ENCODE data around the gene TMEM8B.
A peak's percentile ranks its signal among the peaks of the same experiment; 100 is the strongest.
"Not testable (repeated sequence)": the region's sequence is repeated elsewhere in the genome, so short reads cannot be mapped to it uniquely, and the experiment has no call there.

Gene TMEM8B

DNA sequence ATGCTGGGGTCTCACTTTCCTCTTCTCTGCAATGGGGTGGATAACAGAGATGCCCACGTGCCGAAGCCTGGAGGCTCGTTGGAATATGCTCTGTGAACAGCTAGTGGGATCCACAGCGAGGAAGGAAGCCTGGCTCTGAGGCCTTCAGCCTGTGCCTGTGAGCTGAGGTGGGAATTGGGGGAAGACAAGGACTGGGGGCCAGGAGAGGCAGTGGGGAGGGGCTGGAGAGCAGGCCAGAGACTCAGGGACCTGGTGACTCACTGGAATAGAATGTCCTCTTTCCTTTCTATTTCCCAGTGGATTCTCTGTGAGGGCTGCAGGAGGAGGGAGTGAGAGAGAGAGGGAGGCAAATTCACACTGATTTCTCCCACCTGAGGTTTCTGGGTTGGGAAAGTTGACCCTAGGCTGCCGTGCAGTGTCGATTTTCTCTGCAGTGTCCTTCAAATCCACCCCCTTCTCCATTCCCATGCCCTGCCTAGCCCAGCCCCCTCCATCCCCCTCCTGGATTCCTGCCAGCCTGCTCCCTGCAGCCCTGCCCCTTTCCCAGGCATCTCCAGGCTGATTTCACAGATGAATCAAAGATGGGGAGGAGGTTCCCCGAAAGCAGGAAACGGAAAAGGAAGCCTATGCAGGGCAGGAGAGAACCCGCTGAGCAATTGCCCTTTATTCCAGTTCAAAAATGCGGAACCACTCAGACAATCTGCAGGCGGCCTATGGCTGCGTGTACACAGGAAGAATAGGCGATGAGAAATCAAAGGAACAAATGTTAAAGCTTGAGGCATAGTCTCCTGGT is 78.9 kb downstream of the TMEM8B start:
- DNase-seq (ENCODE audit: low read depth), result peak; percentile 86

DNA sequence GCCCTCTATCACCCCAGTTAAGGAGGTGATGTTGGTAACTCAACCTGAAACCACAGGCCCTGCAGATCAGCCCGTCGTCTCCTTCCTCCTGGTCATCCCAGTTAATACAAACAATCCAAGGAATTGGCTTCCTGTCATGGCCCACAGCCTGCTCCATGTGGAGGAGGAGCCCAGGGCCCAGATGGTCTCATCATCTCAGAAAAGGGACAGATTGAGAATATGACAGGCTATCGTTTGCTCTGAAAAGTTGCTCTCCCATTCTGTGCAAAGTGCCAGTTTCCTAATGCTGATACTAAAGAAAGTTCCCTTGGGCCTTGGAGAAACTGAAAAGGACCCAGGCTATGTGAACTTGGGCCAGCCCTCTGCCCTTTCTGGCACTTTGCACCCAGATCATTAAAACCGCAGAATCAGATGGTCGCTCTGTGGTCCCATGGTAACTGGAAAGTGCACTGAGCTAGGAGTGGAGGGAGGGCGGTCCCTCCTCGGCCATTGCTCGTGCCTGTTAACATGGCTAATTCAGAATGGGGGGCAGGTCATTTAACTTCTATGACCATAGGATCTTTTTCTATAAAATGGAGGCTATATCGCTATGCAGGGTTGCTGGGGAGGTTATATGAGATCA is 79.6 kb downstream of the TMEM8B start:
- no peak for DNase-seq (ENCODE audit: low read depth)

DNA sequence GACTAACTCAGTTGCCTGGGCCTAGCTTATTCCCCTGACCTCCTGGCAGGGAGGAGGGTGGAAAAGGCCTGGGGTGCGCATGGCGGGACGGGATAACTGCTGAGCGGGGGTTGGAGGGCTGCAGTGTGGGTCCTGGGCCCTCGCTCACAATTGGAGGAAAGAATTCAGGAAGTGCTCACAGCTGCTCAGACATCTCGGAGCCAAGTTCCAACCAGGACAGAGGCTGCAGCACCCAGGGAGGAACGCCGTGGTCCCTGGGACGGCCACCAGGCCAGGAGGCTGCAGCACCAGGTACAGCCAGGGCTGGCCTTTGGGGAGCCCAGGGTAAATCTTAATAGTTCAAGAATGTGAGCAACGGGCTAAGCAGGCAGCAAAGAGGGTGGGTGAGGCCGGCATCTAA is 80.2 kb downstream of the TMEM8B start, which contains the start of gene SPAAR:
SPAAR (plus strand) TSS at position 217 of the 400 bp plus-strand sequence. CDS start 974 bp downstream, outside the sequence.
- no peak for DNase-seq (ENCODE audit: low read depth)

DNA sequence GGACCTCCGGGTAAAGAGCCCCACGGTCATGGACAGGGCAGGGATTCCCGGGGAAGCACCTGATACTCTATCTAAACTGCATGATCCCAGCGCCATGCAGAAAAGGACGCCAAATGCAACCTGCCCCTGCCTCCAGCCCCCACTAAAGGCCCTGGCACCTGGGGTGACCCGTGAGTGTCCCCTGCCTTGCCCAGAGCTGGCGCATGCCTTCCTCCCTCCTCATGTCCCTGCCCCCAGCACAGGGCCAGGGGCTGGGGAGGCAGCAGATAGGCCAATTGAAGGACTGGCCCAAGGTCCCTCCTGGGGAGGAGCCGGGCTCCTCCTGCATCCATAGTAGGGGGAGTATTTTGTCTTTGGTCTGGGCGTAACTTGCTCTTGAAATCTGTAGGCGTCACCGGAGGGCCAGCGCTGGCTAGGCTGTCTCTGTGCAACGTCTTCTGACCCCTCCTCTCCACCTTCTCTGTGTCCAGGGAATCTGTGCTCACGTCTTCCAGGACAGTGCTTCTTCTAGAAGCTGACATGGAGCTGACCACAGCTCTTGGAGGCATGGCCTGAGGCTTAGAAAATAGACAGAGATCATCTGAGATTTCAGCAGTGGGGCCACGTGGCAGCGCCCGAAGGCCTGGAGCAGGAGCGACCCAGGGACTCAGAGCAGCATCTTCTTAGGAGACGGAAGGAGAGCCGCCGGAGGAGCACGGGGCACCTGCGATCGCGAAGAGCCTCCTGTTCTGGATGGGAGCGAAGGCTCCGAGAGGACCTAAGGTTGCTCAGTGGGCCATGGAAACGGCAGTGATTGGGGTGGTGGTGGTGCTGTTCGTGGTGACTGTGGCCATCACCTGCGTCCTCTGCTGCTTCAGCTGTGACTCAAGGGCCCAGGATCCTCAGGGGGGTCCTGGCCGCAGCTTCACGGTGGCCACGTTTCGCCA is 80.9 kb downstream of the TMEM8B start:
- DNase-seq (ENCODE audit: low read depth), result no peak

DNA sequence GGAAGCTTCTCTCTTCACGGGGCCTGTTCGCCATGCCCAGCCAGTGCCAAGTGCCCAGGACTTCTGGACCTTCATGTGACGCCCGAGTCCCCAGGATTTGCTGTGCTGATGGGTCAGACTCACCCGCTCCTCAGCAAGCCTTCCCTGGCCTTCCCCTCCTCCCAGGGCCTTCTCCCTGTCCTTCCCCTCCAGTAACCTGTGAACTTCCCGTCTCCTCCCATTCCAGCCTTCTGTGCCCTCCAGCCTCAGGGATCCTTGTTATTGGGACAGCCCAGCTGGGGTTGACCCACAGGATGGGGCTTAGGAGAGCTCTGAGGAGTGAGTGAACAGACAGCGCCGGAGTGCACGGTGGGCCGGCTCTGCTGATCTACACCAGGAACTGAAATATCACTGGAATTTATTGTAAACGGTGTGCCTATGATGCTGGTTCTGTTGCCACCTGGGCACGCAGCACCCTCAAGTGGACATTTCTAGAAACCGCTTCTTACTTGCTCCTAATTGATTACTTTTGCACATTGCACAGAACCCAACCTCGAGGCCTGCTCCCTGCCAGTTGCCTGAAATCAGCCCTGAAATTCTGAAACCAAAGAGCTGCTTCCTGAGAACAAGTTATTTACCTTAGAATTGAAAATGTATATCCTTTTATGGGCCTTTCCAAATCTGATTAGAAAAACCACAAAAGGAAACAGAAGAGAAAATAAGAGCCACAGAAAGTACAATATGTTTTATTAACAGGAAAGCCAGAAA is 81.8 kb downstream of the TMEM8B start:
- DNase-seq (ENCODE audit: low read depth), result peak; percentile 68

DNA sequence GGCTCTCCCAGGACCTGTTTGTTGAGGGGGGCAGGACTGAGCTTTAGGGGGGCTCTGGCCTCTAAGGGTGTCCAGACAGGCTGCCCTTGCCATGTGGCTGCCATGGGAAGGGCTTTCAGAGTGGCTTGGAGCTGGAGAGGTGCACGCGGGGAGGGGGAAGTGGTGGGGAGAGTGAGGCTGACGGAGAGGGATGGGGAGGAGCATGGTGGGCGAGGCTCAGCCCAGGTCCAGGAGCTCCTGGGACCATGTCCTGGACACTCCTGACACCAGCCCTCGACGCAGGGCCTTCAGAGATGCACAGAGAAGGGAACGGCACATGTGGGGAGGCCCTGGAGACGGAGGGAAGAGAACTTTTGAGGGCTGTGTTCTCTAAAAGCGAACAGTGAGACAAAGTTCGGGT is 82.7 kb downstream of the TMEM8B start:
- DNase-seq (ENCODE audit: low read depth), result no peak

DNA sequence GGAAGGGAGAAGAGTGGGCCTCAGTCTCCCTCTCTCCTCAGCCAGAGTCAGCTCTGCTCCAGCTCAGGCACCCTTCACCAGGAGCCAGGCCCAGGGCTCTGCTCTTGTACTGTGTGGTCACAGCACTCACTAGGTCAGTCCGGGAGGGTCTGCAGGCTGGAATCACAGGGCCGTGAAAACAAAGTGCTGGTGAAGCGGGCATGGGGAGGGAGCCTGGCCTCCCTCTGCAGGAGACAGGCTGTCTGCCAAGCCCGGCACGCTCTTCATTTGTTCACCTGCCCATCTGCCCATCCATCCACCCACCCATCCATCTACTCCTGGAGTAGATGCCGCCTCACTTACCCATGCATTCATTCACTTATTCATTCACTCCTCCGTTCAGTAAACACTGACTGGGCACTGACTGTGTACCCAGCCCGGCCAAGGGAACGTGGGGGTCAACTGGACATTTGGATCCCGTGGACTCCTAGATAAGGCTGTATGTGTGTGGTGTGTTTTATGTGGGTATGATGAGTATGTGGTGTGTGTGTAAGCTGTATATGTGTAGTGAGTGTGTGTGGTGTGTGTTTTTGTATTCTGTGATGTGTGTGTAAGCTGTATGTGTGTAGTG is 83.9 kb downstream of the TMEM8B start:
- DNase-seq (ENCODE audit: low read depth), result no peak

DNA sequence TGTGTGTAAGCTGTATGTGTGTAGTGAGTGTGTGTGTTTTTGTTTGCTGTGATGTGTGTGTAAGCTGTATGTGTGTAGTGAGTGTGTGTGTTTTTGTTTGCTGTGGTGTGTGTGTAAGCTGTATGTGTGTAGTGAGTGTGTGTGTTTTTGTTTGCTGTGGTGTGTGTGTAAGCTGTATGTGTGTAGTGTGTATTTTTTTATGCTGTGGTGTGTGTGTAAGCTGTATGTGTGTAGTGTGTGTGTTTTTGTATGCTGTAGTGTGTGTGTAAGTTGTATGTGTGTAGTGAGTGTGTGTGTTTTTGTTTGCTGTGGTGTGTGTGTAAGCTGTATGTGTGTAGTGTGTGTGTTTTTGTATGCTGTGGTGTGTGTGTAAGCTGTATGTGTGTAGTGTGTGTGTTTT is 84.4 kb downstream of the TMEM8B start:
- DNase-seq (ENCODE audit: low read depth), result not testable (repeated sequence)

DNA sequence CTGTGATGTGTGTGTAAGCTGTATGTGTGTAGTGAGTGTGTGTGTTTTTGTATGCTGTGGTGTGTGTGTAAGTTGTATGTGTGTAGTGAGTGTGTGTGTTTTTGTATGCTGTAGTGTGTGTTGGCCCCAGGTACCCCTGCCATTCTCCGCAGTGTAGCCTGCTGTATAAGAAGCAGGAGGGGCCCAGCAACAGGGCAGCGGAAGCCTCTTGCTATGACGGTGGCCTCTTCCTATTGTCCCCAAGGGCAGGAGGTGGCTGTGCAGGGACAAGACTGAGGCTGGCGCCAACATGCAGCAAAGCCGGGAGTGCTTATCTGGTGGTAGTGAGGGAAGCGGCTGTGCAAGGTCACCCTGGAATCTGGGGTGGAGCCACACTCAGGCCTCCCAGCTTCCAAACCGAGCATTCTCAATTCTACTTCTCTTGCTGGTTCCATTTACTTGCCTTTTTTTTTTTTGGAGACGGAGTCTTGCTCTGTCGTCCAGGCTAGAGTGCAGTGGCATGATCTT is 85.3 kb downstream of the TMEM8B start:
- no peak for DNase-seq (ENCODE audit: low read depth)

Measured in fibroblast of the conjunctiva (primary cell).